ENCODE results near the gene LMNA. TPM values are rescaled to one million over a fixed set of nuclear protein-coding genes. Genes with fewer than 3 reads are reported as not detected.
A peak's percentile ranks its signal among the peaks of the same experiment; 100 is the strongest.

Gene LMNA
- polyA plus RNA-seq, 1 experiment = 840 TPM

DNA sequence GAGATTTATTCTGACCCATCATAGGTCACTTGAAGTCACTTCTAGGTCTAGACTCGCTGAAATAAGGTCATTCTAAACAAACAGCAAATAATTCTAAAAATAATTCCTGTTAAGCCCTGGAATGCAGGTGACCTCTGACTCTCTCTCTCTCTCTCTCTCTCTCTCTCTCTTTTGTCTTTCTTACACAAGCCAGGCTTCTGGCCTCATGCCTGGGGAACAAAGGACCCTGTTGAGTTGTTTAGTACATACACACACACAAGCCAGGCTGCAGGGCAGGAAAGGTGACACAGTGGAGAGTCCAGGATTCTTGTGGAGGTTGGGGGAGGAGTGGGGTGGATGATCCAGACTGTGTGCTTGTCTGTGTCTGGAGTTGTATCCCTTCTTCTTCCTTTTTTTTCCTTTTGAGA is 28.3 kb upstream of the LMNA start:
- ChIA-PET POLR2A (interaction anchor here (0.5 kb wide), 1 partner anchor 16 kb away, joined by 8 read pairs; no protein-coding TSS in a partner anchor), CTCF (interaction anchor here (1.1 to 27.9 kb wide), 4 partner anchors 10 to 139 kb away, joined by 3 to 983 read pairs (median 4); partner anchors contain the start of gene LMNA)
- DNase-seq (ENCODE audit: low read depth) = no peak
- Histone ChIP-seq H3K36me3 (ENCODE audit: control insufficient read depth, insufficient read depth, low read length) (no peaks in the 10 kb centered on the region; the same call in 1 of the 2 replicates), H3K4me3 (ENCODE audit: low read depth, low read length) (no peak overlapping the region), H3K27me3 (ENCODE audit: control insufficient read depth, insufficient read depth, low read length) (no peaks in the 10 kb centered on the region)
- TF ChIP-seq, protein P1, sequence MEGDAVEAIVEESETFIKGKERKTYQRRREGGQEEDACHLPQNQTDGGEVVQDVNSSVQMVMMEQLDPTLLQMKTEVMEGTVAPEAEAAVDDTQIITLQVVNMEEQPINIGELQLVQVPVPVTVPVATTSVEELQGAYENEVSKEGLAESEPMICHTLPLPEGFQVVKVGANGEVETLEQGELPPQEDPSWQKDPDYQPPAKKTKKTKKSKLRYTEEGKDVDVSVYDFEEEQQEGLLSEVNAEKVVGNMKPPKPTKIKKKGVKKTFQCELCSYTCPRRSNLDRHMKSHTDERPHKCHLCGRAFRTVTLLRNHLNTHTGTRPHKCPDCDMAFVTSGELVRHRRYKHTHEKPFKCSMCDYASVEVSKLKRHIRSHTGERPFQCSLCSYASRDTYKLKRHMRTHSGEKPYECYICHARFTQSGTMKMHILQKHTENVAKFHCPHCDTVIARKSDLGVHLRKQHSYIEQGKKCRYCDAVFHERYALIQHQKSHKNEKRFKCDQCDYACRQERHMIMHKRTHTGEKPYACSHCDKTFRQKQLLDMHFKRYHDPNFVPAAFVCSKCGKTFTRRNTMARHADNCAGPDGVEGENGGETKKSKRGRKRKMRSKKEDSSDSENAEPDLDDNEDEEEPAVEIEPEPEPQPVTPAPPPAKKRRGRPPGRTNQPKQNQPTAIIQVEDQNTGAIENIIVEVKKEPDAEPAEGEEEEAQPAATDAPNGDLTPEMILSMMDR (IDR thresholded peaks at IDR 0.05; ENCODE audit: insufficient read depth, low read depth, low read length) = no peak

DNA sequence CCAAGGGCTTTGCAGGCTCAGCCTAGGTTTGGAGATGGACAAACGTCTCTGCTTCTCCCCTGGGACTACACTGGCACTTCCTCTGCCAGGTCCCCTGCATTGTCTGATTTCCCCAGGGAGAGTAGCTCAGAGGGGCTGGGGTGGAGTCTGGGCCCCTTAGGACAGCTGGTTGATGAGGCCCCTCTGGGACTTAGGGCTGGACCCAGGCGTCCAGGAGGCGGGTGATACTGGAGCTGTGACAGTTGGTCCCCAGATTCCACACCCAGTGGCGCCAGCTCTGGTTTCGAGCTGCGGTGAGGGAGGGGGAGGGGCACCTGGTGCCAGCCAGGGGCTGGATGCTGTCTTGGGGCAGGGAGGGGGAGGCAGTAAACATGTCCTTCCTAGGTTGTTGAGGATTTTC is 24.8 kb upstream of the LMNA start:
- no peak for DNase-seq (ENCODE audit: low read depth)
- ChIA-PET POLR2A (interaction anchor here (0.6 kb wide), 1 partner anchor 144 kb away, joined by 11 read pairs; no protein-coding TSS in a partner anchor), CTCF (interaction anchor here (1.1 to 27.9 kb wide), 11 partner anchors 11 to 230 kb away, joined by 3 to 983 read pairs (median 5); partner anchors contain the start of genes LMNA and SEMA4A)
- no peaks in the 10 kb centered on the region; the same call in 1 of the 2 replicates for H3K36me3 ChIP-seq (ENCODE audit: control insufficient read depth, insufficient read depth, low read length)
- H3K4me3 ChIP-seq (ENCODE audit: low read depth, low read length) = no peak overlapping the region
- H3K27me3 ChIP-seq (ENCODE audit: control insufficient read depth, insufficient read depth, low read length) = no peaks in the 10 kb centered on the region
- TF ChIP-seq, protein P1 (IDR thresholded peaks at IDR 0.05; ENCODE audit: insufficient read depth, low read depth, low read length) = no peak

DNA sequence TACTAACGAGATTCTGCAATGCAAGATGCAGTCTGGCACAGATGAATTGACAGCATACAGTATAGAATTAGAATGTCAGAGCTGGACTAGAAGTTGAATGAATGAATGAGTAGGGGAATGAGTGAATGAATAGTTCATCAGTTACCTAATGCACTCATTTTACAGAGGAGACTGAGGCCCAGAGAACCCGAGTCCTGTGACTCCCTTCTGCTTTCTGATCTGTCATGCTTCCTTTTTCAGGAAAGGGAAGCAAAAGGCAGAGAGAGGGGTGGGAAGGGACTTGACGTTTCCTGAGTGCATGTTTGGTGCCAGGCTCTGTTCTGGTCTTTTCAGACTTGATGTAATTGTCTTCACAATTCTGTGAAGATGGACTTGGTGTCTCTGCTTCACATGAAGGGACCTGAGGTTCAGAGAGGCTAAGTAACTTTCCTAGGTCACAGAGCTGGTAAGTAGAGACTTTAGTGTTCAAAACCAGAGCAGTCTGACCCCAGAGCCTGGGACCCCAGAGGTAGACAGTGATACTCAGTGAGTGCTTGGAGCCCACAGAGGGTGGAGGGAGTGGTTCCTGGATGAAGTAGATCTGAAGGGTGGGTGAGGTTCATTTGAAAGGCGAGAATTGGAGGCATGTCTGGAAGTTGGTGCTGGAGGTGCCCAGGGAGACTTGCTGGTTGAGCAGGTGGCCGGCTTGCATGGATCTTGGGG is 24.2 kb upstream of the LMNA start:
- Histone ChIP-seq H3K27me3 (ENCODE audit: control insufficient read depth, insufficient read depth, low read length) (no peaks in the 10 kb centered on the region), H3K4me3 (ENCODE audit: low read depth, low read length) (no peak overlapping the region), H3K36me3 (ENCODE audit: control insufficient read depth, insufficient read depth, low read length) (no peaks in the 10 kb centered on the region)
- no peak for DNase-seq (ENCODE audit: low read depth)
- ChIA-PET POLR2A (no interaction called here), CTCF (interaction anchor here (1.1 to 27.9 kb wide), 13 partner anchors 10 to 229 kb away, joined by 3 to 983 read pairs (median 7); partner anchors contain the start of genes LMNA and SEMA4A)
- TF ChIP-seq, protein P1 (IDR thresholded peaks at IDR 0.05; ENCODE audit: insufficient read depth, low read depth, low read length) = no peak

DNA sequence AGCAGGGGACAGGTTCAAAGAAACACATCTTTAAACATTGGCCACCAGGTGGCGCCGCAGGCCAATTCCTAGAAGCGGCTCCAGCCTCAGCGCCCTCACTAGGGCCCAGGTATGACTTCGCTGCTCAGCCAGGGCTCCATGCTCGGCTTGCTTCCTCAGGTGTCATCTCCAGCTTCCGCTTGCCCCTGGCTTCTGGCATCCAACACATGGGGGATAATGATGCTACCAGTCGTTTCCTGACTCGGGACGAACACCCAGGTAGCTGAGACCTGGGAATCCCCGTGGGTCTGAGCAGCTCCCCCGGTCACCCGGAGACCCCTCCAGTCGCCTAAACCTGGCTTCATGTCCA is 23.7 kb upstream of the LMNA start:
- DNase-seq (ENCODE audit: low read depth) = no peak
- no peak overlapping the region for H3K4me3 ChIP-seq (ENCODE audit: low read depth, low read length)
- CTCF ChIA-PET = interaction anchor here (0.6 to 27.9 kb wide), 16 partner anchors 9 to 268 kb away, joined by 3 to 983 read pairs (median 6); partner anchors contain the start of gene LMNA
- no peaks in the 10 kb centered on the region; the same call in 1 of the 2 replicates for H3K36me3 ChIP-seq (ENCODE audit: control insufficient read depth, insufficient read depth, low read length)
- TF ChIP-seq, protein P1 (IDR thresholded peaks at IDR 0.05; ENCODE audit: insufficient read depth, low read depth, low read length) = peak; percentile 72
- POLR2A ChIA-PET = no interaction called here
- H3K27me3 ChIP-seq (ENCODE audit: control insufficient read depth, insufficient read depth, low read length) = no peaks in the 10 kb centered on the region

DNA sequence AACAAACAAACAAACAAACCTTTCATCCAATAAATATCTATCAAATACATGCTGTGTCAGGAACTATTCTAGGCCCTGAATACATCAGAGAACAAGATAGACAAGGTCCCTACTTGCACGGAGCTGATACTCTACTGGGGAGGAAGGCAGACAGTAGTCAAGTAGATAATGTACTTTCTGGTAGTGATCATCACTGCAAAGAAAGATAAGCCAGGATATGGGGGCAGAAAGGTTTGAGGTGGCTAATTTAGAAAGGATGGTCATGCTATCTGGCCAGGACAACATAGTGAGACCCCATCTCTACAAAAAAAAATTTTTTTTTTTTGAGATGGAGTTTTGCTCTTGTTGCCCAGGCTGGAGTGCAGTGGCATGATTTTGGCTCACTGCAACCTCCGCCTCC is 22.9 kb upstream of the LMNA start:
- POLR2A ChIA-PET = no interaction called here
- CTCF ChIA-PET = interaction anchor here (0.7 to 27.9 kb wide), 14 partner anchors 8 to 268 kb away, joined by 3 to 983 read pairs (median 6); partner anchors contain the start of gene LMNA
- Histone ChIP-seq H3K4me3 (ENCODE audit: low read depth, low read length) (no peak overlapping the region), H3K36me3 (ENCODE audit: control insufficient read depth, insufficient read depth, low read length) (no peaks in the 10 kb centered on the region; the same call in 1 of the 2 replicates), H3K27me3 (ENCODE audit: control insufficient read depth, insufficient read depth, low read length) (no peaks in the 10 kb centered on the region)
- TF ChIP-seq, protein P1 (IDR thresholded peaks at IDR 0.05; ENCODE audit: insufficient read depth, low read depth, low read length) = no peak
- no peak for DNase-seq (ENCODE audit: low read depth)

All from BJ (cell line).